HG02678 (cell line): Measurements from ENCODE around the gene FSTL4.

Source experiments
- ATAC-seq: cut with Tn5 transposase; IDR thresholded peaks from one replicate; pipeline ENCODE4 v1.9.1; 2021; ENCODE audit warnings: mild to moderate bottlenecking, moderate library complexity; ENCODE audit not compliant: unreplicated experiment

Gene FSTL4

DNA sequence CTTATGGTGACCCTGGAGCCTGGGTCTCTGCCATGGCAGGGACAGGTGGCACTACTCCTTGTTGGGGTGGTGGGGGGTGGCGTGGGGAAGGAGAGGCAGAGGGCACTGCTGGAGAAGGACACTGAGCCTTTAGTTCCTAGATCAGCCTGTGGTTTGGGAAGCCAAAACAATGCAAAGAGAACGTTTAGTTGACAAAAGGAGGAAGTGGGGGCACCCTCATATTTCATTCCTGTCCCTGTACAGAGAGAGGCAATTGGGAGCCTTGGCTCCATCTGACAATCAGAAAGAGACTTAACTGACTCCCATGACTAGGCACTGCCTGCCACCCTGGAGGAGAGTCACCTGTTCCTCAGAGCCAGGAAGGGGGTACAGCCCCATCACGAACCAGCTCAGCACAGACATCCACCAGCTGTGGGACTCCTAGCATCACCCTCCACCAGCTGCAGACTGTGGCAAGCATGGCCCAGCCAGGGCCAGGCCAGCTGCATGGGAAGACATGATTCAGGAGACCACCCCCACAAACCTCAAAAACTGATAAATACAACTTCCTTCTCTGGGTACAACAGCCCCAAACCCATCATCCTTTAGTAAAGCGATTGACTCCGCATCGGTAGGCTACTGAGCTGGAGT lies 303.1 kb downstream of the FSTL4 start:
- no peak for ATAC-seq

DNA sequence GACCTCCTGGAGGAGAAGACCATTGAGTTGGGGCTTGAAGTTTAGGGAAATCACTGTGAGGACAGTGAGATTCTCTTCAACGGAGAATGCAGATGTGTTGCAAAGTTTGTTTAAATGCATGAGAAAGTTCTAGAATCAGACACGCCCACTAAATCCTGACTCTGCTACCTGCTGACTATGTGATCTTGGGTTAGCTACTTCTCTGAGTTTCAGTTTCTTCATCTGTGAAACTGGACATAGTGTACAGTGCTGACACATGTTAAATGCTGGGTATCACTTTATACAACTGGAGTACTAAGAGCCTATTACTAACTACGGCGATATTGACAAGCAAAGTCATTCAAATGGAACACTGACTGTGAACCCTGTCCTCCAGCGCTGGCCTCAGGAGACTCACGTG lies 305.1 kb downstream of the FSTL4 start:
- ATAC-seq = peak; percentile 42

DNA sequence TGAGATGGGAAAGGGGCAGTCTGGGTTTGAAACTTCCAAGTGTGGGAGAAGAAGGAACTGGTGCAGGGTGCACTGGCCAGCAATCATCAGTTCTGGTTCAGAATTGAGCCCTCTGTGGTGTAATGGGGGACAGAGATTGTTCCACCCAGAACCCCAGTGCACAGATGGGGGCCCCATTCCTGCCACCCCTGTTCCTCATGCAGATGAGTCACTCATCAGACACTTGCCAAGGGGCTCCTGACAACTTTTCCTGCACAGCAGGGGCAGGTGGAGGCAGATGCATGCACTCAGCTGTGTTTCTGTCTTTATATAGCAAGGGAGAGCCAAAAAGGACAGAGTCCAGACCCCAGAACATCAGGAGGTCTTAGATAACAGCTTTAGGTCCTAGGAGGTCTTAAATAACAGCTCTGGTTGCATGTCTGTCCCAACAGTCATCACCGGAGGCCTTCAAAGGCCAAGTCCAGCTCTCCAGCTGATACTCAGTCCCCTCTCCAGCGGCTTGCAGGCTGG lies 307.6 kb downstream of the FSTL4 start:
- no peak for ATAC-seq

DNA sequence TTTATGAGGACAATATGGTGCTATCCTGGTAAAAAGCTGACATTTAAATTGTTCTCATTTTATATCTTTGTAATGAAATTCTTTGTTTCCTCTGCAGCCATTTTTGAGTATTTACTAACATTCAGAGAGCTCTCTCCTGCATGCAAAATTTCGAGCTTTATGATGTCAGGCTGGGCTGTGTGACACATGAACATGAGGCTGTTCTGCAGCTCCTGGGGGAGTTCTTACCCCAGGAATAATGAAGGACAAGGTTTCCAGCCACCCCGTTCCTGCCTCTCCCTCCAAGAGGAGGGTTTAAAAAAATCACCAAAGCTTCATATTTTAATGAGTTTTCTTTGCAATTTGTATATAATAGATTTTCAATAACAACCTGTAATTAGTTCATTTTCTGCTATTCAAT lies 308.2 kb downstream of the FSTL4 start:
- ATAC-seq = no peak

DNA sequence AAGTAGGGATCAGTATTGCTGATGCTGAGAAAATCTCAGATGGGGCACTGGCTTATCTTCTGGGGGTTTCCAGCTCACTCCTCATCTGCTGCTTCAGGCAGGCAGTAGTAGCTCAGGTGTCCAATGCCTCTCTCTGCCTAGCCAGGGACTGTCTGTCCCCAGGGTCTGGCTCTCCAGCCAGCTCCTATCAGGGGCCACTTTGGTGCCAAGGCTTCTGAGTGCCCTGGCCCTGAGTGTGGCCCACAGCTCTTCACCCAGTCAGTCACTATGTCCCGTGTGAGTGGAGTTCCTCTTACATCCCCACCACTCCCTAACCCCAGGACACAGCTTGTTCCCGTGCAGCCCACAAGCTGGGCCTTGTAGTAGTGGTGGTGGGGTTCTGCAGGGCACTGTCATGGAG lies 309.0 kb downstream of the FSTL4 start:
- ATAC-seq = no peak

DNA sequence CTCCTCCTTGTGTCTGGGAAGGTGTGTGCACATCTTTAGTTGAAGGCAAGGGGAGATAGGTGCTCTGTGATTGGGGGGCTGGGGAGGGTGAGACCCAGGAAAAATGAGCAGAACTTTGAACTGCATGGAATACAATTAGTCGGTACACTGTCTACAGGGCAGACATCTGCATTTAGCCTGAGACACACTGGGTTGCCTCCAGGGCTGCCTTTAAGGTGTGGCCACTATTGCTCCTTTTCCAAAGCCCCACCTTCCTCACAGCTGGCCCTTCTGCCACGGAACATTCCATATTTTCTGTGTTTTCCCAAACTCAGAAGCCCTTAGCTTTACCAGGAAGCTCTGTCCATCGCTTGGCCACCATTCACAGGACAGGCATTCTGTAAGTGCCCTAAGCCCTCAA lies 312.6 kb downstream of the FSTL4 start:
- ATAC-seq = no peak

DNA sequence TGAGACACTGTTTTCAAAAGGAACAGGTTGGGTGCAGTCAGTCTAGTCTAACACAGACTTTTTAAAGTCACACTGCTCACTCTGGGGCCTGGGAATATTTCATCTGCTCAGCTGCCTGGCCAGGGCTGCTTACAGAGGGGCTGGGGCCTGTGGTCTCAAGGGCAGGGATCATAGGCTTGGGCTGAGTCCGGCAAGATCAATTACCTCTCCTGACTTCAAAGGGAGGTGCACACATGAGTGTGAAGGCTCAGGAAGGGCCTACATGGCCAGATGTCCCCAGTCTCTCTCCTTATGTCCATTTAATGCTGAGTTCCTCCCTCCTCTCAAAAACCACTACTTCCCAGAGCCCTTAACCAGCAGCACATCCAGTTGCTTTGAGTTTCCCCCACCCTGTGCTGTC lies 313.3 kb downstream of the FSTL4 start:
- no peak for ATAC-seq

DNA sequence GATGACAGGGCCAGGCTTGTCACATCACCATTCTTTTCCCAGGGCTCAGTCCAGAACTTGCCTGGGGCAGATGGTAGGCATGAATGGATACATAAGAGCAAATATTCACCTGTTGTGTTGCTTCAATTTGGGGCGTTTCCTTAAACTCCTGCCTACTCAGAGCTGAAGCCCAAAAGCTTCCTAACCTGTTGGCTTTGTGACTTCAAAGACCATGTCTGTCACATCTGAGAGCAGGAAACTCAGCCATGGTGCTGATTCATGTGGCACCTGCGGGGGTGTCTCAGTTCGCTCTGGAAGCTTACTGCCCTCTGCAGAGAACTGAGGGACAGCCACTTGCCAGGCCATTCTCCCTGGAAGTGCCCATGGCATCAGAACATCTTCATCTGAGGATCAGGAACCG lies 313.9 kb downstream of the FSTL4 start:
- no peak for ATAC-seq

DNA sequence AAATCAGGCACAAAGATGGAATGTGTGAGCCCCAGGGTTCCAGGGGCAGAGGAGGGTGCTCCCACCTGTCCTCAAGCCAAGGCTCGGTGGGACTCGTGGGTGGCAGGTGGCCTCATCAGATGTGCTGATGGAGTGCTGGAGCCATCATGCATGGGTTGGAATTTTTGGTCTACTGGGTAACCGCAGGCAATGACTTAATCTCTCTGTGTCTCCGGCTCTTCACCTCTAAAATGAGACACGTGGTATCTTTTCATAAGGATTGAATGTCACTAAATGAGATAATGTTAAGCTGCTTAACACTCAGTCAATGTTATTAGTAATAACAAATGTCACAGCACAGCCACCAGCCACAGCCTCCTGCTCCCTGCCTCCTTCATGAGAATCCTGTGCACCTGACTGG lies 315.0 kb downstream of the FSTL4 start:
- no peak for ATAC-seq

DNA sequence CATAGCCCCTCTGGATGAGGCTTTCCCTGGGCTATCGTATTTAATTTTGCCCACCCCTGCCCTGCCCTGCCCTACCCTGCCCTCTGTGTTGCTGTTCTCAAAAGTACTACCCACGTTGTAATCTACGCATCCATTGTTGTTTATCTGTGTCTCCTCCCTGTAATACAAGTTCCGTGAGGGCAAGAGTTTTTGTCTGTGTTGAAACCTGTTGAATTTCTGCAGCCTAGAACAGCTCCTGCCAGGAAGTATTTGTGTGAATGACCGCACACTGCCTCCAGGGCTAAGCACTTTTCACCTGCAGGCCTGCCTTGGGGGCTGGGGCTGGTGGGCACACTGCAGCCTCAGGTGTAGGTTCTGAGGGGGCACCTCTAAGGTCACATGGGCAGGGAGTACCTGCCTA lies 315.7 kb downstream of the FSTL4 start:
- no peak for ATAC-seq

DNA sequence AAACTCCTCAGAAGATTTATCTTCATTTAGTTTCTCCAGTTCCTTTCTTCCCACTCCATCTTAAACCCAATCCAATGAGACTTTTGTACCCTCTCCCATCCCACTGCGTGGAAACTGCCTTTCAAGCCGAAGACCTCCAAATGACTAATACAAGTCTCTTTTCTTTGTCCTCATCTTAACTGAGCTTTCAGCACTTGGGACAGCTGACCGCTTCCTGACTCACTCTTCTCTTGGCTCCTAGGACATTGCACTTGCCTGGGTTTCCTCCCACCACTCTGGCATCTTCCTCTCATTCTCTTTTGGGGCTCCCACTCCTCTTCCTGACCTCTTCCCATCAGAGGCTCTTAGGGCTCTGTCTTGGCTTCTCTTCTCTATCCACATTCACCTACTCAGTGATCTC lies 316.8 kb downstream of the FSTL4 start:
- ATAC-seq = no peak

DNA sequence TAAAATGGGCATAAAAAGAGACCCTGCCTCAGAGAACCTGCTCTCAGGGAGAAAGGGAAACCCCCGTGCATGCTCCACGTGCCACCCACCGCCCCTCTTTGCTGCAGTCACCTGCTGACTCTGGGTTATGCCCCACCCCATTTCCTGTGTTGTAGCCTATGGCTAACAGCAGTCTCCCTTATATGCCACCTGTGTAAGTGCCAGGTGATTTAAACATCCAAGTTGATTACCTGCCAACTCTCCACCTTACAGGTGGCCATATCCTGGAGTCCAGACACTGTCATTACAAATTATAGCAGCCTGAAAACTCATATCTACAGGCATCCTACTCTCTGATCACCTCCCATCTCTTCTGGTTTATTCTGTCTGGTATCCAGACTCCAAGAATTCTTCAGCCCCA lies 318.0 kb downstream of the FSTL4 start:
- no peak for ATAC-seq

DNA sequence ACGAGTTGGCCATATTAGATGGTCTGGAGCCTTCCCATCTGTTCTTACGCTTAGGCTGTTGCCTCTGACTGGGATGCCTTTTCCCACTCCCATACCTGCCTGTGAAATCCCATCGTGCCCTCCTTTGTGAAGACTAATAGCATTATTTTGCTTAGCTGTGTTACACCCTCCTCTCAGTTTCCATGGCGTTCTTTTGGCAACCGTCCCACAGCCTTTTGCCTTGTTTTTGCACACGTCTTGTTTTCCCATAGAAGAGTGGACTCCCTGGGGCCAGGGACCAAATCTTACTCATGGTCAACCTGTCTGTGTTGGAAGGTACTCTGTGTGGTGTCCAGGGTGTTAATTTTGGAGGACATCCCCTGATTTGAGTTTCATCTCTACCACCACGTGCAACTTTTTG lies 318.4 kb downstream of the FSTL4 start:
- ATAC-seq = no peak

DNA sequence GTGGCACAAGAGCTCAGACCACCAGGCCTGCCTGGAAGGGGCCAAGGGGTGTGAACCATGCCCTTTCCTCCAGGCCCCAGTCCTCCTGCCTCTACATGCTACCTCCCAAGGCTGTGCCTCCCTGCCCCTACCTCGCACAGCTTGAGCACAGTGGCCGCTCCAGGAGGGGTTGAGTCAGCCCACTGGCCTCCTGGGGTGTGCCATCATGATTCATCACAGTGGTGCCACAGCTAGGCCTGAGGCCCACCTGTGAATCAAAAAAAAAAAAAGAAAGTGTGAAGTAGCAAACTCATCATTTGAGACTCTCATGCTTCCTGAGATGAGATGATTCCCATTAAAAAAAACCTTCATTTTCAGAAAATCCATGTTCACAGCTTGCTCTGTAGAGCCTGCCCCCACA lies 320.0 kb downstream of the FSTL4 start:
- no peak for ATAC-seq

DNA sequence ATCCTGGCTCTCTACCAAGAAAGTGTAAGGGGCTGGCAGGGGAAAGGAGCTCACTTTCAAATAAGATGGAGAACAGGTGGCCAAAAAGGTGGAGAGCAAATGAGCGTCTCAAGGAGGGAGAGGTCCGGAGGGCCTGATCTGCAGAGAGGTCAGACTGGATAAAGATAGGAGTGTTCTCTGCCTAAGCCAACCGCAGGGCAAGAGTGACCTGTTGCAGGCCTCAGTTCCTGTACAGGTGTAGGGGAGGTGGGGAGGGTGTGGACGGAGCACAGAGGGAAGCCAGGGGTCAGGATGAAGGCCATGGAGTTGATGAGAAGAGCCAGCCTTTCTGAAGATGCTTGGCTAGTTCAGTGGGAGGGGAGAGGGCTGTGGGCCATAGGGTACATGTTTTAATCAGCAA lies 320.8 kb downstream of the FSTL4 start:
- no peak for ATAC-seq

DNA sequence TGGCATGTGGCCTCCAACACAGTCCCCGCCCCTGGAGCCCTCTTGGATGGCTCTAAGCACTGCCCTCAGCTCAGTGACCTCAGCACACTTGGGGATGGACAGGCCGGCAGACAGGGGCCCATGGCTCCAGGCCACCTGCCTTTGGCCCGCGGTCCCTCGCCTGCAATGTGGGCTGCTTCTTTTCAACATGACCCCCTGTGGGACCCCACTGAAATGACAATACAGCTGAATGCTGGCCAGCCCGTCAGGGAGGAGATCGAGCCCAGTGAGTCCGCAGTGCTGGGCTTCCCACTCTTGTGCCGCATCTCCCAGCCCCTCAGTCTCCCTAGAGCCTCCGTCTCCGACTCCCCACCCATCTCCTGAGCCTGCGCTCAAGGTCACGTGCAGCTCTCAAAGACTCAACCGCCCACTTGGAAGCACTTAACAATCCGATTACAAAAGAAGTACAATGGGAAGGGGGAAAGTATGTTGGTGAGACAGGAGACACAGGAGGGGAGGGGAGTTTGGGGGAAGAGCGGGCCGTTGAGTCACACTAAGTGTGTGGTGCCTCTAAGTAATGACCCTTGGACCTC lies 321.6 kb downstream of the FSTL4 start:
- no peak for ATAC-seq

DNA sequence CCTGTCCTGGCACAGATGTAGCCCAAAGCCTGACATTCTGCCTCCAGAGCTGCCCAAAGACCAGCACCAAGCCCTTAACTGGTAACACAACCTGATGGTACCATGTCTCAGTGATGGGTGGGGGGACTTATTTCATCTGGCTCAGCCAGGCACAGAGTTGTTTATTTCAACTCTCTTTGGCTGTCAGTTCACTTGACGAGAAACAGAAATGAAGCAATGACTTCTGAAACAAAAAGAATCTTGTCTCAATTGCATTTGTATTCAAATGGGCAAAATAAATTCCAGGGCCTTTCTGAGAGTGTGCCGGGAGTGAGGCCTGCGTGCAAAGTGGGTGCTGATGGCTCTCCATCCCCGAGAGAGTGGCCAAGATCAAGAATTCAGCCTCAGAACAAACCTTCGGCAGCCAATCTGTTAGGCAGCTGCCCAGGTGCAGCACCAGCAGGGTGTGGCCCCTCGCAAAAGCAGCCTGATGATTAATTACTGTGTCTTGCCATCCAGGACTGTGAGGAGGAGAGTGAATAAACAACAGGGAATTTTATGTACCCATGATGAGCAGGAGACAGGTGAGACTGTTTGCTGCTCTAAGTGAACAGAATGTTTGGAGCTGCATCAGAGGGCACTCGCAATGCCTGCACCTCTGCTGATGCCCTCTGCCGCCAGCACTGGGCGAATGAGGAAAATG lies 322.5 kb downstream of the FSTL4 start:
- no peak for ATAC-seq

DNA sequence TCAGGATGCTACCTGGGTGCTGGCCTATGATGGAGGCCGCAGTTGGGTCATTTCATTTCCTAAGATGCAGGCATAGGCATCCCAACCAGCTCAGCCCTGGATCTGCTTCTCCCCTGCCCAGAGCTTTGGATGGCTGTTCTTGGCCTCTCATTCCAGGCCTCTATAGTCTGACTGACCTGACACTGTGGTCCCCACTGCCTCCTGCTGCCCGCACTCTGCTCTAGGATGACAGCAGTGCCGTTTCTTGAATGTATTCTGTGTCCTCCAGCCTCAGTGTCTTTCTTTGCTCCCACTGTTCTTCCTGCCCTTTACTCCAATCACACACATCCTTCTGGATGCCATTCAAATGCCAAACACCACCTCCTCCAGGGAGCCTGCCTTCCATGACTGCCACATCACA lies 324.8 kb downstream of the FSTL4 start:
- ATAC-seq = no peak

DNA sequence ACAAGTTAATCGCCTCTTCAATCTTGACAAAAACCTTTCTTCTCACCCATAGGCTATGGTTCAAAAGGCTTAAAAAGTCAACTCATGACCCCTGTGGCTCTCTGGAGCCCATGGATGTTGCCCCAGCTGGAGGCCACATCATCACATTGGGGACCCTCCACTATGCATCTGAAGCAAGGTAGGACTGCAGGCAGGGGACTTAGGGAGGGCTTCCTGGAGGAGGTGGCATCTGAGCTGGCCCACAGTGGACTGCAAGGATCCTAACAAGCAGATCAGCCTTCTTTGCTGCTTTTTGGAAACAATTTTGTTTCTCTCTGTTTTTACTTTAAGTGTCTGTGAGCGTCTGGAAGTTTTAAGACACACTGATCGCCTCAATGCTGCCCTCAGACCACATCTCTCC lies 325.9 kb downstream of the FSTL4 start:
- no peak for ATAC-seq

DNA sequence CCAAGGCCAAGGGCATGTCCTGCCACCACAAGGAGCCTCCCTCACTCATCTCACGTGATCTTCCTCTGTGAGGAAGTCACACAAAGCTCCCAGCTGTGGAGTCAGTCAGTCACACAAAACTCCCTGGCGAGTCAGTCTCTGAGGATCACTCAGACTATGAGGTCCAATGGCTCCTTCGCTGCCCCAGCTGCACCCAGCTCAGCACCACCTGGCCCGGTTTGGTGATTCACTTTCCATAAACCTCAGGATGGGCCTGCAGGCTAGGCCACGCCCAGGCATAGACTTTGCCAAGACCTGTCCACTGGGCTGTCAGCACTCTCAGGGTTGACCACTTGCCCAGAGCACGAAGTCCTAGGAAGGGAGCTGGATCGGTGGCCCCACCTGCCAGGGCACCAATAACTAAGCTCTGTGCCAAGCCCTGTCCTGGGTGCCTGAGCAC lies 326.7 kb downstream of the FSTL4 start:
- no peak for ATAC-seq

DNA sequence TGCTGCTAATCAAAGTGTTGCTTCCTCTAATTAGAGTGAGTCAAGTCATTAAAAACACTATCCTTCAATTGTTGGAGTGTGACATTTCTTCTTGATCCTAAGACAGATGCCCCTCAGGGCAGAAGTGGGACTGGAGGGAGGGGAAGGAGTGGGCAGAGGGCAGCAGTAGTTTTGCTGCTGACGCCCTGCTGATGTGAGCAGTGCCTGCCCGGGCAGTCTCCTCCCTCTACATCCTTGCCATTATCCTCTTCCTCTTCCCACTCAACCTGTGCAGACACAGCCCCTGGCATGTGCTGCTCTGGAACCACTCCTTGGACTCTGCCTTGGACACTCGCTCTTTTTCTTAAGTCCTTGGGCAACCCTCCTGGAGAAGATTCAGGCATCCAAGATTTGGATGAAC lies 328.0 kb downstream of the FSTL4 start:
- ATAC-seq = no peak

DNA sequence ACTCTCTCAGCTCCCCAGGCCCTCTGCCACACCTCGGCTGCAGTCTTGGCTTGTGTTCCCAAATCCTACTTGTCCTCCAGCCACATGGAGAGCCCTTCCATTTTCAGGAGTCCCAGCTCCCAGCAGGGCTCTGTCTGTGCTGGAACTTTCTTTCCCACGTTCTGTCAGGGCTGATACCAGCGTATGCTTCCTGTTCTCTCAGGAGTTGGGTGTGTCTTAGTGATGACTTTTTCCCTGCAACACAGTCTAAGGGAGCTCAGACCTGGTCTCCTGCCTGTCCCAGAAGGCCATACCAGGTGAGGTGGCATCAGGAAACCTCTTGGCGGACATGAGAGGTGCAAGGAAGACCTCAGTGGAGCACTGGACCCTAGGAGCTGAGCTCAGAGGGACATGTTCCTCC lies 334.0 kb downstream of the FSTL4 start:
- no peak for ATAC-seq
